HG03196 (cell line): ENCODE results near the gene EEFSEC.

Experiments used
- ATAC-seq: cut with Tn5 transposase; IDR thresholded peaks from one replicate; pipeline ENCODE4 v1.9.1; 2021; ENCODE audit not compliant: unreplicated experiment

The EEFSEC gene

DNA sequence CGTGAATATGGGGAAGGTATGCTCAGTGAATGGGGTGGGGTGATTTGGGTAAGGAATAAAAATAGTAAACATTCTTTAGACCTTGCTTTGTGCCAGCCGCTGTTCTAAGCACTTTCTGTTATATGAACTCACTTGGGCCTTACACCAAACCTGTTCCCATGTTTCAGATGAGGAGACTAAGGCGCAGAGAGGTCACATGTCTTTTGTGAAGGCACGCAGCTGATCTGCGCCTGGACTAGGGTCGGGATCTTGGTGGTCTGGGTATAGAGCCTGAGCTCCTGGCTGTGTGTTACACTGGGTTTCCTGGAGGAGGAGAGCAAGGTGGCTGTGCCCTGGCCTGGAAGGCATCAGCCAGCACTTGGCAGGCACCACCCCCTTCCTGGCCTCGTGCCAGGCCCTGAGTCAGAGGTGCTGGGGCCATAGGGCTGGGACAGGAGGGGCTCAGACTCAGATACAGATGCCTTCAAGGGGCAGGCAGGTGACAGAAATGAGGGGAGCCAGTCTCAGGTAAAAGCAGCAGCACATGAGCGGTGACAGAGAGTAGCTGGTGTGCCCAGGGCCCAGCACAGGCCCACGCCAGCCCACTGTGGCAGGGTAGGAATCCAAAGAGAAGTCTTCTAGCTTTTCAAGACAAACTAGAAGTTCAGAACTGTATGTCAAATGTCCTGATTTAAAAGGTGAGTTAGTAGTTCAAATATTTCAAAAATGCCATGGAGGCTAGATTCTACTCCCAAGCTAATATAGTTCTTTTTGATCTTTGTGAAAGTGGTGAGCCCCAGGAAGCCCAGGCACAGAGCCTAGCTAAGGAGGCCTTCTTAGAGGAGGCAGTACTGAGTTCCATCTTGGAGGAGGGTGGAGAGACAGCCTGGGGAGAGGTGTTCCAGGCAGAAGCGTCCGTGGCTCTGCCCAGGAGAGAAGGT, 230.3 kb downstream of the EEFSEC start:
- ATAC-seq = no peak

- no peak for ATAC-seq
Observed at GRCh38 chr3:128385080-128385832, 232.0 kb downstream of the EEFSEC start.

DNA sequence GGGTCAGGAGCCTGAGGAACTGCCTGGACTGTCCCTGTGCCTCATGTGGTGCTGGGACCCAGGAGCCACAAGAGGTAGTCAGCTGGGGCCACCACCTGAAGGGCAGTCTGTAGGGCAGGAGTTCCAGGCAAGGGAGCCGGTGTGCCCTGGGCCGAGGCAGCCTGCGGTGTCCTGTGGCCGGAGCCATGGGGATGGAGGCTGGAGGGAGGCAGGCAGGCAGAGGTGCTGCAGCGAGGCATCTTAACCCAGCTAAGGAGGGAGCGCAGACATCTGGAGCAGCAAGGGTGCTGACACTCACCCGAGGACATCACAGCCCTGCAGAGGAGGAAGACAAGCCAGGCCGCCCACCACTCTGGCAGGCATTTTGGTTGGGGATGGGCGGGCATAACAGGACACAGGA, 235.7 kb downstream of the EEFSEC start:
- no peak for ATAC-seq

DNA sequence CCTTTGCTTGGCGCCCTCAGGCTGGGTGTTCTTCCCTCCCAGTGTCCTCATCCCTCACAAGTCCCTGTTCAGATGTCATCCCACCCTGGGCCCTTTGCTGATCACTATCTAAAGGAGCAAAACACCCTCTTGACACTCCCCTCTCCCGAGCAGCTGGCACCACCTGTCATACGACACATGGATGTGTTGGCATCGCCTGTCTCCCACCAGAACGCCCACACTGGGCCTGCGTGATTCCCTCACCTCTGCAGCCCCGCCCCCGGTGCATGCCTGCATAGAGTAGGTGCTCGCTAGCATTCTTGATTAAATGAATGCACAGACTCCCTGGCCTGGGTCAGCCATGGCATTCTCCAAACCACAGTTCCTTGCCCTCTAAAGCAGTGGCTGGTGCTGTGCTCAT, 237.6 kb downstream of the EEFSEC start:
- no peak for ATAC-seq

DNA sequence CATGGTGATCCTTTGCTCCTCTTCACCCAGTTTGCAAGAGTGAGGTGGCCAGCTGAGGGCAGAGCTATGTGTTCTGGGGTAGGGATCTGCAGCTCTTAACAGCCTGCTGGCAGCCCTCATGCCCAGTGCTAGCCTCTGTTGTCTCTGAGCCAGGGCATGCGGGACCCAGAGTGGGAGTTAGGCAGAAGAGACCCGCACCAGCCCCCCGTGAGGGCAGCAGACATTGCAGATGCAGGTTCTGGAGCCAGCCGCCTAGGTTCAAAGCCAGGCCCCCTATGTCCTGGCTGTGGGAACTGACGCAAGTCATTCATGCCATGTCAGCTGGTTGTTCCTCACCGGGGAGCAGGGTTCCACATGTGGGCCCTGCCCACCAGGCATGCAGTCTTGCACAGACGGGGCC, 238.7 kb downstream of the EEFSEC start:
- ATAC-seq = no peak

DNA sequence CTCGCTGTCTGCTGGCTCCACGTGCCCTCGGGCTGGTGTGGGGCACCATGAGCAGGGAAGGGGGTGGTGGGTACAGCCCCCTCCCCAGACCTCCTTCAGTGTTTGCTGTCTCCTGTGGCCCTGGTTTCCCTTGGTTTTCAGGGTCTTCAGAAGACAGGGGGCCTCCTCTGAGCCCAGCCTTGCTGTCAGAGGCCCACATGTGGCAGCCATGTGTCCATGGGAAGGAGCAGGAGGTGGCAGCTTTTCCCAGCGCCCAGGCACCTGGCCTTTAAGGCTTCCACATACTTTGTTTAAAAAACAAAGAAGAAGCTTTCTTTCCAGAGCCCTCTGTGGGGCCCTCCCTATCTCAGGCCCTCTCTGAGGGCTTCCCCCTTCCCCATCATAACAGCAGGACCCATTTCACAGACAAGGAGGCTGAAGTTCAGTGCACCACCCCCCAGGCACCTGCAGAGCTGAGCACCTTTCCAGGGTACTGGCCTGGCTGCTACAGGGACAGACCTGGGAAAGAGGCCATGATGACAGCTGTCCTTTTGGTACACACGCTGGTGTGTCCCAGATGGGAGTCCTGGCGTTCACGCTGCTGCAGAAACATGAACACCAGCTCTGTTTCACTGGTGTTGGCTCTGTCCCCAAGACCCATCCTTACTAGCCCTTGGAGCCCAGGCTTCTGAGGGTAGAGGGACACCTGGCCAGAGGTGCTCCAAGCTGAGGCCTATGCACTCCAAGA, 239.7 kb downstream of the EEFSEC start:
- ATAC-seq = no peak

DNA sequence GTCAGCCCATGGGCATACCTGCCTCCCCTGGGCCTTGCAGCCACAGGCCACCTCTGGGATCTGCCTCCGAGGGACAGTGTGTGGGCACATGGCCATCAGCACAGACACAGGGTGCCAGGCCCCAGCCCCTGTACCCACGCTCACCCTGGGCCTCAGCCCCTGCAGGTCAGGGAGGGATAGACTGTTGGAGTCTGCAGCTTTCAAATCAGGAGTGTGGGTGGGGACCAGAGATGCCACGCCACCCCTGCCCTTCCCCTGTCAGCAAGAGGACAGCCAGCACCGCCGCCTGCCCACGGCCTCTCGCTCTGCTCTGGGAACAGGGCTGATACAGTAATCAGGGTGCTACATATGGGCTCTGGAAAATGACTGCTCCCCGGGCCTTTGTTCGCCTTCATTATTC, 240.8 kb downstream of the EEFSEC start:
- ATAC-seq = no peak

DNA sequence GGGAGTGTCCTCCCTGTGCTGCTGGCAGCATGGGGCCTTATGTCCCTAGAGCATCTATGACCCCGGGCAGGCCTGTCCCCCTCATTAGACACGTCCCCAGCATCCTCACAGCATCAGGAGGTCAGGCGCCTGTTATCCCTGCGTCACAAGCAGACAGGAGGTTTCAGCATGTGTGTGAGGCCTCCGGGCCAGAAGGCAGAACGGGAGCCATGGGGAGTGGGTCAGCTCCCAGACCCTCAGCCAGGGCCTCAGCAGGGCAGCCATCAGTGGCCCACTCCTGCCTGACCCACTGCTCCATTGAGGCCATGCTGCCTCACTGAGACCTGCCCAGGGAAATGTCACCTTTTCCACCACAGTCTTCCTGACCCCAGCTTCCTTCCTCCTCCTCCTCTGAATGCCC, 241.8 kb downstream of the EEFSEC start:
- ATAC-seq = no peak

DNA sequence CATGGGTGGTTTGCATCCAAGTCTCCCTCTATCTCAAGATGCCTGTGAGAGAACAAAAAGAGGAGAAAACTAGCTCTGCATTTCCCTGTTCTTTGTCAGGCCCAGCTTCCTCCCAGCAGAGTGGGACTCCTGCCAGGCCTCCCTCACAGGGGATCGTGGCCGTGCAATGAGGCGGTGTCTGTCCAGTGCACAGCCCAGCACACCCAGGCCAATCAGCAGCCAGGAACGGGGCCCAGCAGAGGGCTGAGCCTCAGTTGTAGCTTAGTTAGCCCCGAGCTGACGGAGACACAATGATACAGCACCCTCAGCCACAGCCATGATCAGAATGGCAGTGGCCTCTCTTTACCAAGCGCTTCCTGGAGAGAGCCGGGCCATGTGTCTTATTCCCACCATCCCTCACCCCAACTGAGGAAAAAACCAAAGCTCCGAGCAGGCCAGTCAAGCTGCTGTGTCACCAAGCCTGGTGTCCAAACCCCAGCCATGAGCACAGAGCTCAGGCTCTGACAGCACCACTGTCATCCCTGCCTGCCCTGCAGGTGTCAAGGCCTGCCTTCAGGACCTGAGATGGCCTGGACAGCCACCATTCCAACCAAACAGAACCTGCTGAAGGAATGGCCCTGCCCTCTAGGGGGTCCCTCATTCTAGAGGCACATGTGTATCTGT, 242.3 kb downstream of the EEFSEC start:
- ATAC-seq = no peak

DNA sequence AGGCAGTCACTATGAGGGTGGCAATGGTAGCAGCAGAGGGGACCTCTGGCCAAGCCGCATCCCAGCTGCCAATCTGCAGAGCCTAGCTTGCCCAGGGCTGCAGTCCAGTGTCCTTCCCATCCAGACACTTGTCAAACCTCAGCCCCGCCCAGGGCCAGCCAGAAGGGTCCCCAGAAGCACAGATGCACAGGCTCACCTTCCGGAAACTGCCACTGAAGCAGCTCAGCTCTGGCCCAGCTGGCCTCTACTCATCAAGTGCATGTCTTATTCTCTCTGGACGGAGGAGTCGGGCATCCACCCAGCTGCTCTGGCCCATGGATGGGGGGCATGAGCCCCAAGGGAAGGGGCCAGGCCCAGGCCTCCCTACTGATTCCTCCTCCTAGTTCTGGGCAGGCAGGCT, 244.2 kb downstream of the EEFSEC start:
- ATAC-seq = no peak

GRCh38 chr3:128398586-128398985, 245.3 kb downstream of the EEFSEC start:
- no peak for ATAC-seq

DNA sequence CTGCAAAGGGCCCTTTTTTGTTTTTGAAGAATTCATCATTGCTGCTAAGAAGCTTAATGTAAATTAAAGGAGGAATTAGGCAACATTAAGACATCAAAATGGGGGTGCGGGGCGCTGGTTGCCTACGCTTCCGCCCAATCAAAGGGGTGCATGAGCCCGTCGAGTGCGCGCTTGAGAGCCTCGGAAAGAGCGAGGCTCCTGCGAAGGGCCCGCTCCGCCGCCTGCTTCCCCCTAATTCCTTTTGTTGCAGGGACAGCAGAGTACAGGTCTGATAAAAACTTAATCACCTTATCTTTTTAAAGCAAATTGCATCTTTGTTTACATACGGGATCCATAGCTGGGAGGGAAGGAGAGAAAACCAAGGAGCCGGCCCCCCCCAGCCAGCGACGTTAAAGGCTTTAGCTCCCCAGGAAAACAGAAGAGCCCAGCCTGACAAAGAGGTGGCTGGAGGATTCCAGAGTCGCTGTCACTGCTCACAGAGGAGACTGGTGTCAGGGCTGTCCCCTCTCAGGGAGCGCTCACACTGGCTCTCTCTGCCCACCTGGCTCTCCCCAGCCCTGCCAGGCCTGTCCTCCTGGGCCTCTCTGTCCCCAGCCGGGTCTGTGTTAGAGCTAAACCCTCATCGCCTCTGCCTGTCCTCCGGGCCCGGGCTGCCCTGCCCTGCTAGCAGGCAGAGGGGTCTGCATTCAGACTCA, 246.1 kb downstream of the EEFSEC start:
- no peak for ATAC-seq

GRCh38 chr3:128400671-128401070, 247.4 kb downstream of the EEFSEC start:
- no peak for ATAC-seq

DNA sequence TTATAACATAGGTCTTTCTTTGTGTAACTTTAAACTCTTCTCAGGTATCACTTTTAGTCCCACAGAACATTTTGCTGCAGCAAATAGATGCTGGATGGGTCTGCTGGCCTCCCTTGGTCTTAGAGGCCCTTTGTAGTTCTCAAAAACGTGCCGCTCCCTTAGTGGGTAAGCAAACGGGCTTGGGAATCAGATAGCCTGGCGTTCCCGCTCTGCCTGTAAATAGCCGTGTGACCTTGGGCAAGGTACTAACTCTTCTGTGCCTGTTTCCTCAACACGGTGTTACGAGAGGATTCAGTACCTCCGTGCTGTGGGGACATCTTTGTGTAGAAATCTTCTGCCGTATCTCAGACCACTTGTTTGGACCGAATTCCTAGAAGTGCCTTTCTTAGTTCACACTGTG, 249.0 kb downstream of the EEFSEC start:
- no peak for ATAC-seq

DNA sequence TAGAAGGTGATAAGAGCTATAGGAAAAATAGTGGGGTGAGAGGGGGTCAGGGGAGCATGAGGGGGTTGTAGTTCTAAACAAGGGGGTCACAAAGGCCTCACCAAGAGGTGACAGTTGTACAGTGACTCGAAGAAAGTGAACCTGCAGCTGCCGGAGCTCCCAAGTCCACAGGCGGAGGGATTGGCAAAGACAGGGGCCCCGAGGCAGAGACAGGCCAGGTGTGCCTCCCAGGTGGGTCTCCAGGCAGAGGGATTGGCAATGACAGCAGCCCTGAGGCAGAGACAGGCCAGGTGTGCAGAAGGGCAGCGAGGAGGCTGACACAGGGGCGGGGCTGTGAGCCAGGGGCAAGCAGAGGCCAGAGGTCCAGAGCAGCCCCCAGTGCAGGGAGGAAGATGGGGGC, 249.7 kb downstream of the EEFSEC start:
- no peak for ATAC-seq

- ATAC-seq = no peak
Observed at GRCh38 chr3:128404276-128405068, 251.2 kb downstream of the EEFSEC start.

DNA sequence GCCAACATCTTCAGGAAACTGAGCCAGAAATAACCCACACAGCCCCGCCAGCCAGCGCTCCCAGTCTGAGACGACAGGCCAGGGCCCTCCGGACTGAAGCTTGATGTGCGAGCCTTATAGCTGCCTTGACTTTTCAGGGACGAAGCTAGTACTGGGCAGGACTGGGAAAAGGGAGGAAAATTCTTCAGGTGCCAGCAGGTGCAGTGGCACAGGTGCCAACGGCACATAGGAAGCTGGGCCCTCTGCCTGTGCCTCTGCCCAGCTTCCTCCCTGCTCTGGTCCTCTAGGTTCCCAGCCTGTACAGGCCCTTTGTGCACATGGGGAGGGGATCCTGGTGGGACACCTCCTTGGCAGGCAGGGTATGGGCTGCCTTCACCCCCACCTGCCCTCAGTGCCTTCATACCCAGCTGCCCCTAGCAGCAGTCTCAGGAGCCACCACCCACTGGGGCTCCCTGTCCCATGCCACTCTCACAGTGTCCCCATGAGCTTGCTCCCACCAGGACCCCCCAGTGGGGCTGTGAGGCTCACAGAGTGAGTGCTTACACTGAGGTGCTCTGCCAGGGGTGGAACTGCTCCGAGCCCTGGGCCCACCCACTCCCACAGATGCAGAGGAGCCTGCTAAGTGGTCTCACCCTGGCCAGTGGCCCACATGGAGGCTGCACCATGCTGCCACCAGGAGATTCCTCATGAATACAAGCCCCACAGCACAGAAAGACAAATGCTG, 252.4 kb downstream of the EEFSEC start:
- ATAC-seq = no peak

DNA sequence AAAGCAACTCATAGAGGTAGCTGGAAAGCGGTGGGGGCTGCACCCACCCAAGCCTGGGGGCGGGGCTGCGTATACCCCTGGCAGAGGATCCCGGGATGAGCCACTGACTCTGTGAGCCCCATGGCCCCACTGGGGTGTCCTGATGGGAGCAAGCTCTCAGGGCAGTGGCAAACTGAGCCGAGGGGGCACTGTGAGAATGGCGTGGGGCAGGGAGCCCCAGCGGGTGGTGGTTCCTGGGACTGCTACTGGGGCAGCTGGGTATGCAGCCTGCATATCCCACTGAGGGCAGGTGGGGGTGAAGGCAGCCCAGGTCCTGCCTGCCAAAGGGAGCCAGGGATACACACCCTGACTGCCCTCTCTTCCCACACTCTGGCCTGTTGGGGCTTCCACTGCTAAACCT, 254.0 kb downstream of the EEFSEC start:
- ATAC-seq = no peak
